ENCODE data around the gene MYDGF.

The MYDGF gene

DNA sequence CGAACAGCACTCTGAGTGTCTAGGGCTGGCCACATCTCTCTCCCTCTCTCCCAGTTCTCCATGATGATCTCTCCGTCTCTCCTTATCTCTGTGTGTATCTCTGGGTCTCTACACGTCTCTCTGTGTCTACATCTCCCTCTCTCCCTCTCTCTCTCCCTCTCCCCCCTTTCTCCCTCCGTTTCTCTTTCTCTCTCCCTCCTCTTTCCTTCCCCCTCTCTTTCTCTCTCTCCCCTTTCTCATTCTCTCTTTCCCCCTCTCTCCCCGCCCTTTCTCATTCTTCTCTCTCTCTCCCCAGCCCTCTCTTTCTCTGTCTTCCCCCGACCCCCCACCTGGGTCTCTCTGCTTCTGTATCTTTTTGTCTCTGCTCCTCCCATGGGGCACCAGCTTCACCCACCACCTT is 52.1 kb downstream of the MYDGF start:
- TF ChIP-seq, protein P1, sequence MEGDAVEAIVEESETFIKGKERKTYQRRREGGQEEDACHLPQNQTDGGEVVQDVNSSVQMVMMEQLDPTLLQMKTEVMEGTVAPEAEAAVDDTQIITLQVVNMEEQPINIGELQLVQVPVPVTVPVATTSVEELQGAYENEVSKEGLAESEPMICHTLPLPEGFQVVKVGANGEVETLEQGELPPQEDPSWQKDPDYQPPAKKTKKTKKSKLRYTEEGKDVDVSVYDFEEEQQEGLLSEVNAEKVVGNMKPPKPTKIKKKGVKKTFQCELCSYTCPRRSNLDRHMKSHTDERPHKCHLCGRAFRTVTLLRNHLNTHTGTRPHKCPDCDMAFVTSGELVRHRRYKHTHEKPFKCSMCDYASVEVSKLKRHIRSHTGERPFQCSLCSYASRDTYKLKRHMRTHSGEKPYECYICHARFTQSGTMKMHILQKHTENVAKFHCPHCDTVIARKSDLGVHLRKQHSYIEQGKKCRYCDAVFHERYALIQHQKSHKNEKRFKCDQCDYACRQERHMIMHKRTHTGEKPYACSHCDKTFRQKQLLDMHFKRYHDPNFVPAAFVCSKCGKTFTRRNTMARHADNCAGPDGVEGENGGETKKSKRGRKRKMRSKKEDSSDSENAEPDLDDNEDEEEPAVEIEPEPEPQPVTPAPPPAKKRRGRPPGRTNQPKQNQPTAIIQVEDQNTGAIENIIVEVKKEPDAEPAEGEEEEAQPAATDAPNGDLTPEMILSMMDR (IDR thresholded peaks at IDR 0.05; ENCODE audit: low read depth, low read length) = no peak

DNA sequence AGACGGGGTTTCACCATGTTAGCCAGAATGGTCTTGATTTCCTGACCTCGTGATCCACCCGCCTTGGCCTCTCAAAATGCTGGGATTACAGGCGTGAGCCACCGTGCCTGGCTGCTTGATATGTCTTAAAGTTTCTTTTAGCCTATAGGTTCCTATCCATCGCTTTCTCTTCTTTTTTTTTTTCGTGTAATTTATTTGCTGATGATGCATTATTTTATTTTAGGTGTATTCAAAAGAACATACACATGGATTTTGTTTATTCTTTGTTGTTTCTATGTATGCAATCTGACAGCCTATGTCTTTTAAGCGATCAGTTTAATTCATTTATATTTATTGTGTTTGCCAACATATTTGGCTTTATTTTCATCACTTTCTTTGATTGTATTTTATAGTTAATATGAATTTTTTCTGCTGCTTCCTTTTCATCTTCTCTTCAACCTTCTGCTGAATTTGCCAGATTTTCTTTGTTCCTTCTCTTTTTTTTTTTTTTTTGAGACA is 56.8 kb downstream of the MYDGF start:
- TF ChIP-seq, protein P1 (IDR thresholded peaks at IDR 0.05; ENCODE audit: low read depth, low read length) = no peak
- no peak for DNase-seq (ENCODE audit: extremely low read depth, low read depth)

More for the DNA sequence above, 52.1 kb downstream of the MYDGF start:
- DNase-seq (ENCODE audit: extremely low read depth, low read depth) = no peak

DNA sequence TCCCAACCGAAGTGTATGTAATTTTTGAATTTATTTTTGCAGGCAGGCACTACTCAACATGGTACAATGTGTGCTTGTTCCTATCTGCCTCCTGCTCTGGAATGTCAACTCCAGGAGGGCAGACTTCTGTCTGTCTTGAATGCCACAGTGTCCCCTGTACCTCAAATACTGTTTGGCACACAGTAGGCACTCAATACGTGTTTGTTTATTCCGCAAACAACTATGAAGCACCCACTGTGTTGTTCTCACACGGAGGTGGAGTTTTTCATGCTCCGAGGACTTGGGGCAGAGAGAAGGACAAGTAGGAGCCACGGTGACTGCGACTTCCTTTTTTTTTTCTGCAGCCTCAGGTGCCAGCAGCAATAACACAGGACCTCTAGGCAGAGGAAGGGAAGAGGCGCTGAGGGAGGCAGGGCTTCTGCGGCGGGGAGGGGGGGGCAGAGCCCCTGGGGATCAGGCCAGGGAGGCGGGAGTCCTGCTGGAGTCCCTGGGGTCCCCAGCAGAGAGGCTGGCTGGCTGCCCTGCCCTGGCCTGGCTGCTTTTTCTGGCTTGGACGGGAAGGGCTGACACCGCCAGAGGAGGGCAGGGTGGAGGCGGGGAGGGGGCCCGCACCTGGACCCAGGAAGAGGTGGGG is 60.1 kb downstream of the MYDGF start:
- TF ChIP-seq, protein P1 (IDR thresholded peaks at IDR 0.05; ENCODE audit: low read depth, low read length) = no peak
- DNase-seq (ENCODE audit: extremely low read depth, low read depth) = no peak

Data from AG09319 (cell line).